Sigmoid colon (tissue), 4 donors: ENCODE measurements around the gene PROM2.

ENCODE experiments used
- EP300 ChIP-seq, 4 donors: sonication (generic); formaldehyde crosslinking; IDR thresholded peaks; one replicate each; pipeline ENCODE4 v1.6.1; 2017; ENCODE audit warnings: antibody characterized with exemption in 4 of 4
- POLR2A ChIP-seq, 2 donors: fragments of 450-650 bp; IDR thresholded peaks; one replicate each; pipeline ENCODE4 v1.6.1; 2016; ENCODE audit warnings: antibody characterized with exemption in 2 of 2, mild to moderate bottlenecking in 2 of 2, moderate library complexity in 2 of 2
- POLR2AphosphoS5 ChIP-seq, 4 donors: sonication (generic); formaldehyde crosslinking; IDR thresholded peaks; one replicate each; pipeline ENCODE4 v1.6.1; 2017; ENCODE audit warnings: antibody characterized with exemption in 4 of 4
- TF ChIP-seq, protein P1 (sequence below), 4 experiments: fragments of 450-650 bp in 3 of 4; fragments of 200-600 bp in 1 of 4; IDR thresholded peaks; one replicate each; pipeline ENCODE4 v1.5.1; 2016 to 2019; ENCODE audit warnings: antibody characterized with exemption in 4 of 4, mild to moderate bottlenecking in 3 of 4, moderate library complexity in 2 of 4

DNA sequence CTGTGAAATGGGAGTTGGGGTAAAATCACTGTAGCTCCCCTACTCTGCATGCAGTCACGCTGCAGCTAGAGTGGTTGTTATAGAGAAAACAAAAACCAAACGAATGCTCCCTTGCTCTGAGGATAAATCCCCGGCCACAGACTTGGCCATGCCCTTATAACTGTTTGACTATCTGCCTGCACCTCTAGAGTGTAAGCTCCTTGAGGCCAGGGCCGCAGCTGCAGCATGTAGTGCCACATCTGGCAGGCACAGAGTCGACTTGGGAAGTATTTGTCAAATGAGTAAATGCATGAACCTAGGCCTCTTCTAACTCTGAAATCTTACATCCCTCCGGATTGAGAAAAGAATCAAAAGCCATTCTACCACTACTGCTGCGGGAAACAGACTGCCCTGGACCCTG is 58.8 kb downstream of the PROM2 start:
- TF ChIP-seq POLR2A (IDR thresholded peaks at IDR 0.05), result no peak
- TF ChIP-seq, protein P1, sequence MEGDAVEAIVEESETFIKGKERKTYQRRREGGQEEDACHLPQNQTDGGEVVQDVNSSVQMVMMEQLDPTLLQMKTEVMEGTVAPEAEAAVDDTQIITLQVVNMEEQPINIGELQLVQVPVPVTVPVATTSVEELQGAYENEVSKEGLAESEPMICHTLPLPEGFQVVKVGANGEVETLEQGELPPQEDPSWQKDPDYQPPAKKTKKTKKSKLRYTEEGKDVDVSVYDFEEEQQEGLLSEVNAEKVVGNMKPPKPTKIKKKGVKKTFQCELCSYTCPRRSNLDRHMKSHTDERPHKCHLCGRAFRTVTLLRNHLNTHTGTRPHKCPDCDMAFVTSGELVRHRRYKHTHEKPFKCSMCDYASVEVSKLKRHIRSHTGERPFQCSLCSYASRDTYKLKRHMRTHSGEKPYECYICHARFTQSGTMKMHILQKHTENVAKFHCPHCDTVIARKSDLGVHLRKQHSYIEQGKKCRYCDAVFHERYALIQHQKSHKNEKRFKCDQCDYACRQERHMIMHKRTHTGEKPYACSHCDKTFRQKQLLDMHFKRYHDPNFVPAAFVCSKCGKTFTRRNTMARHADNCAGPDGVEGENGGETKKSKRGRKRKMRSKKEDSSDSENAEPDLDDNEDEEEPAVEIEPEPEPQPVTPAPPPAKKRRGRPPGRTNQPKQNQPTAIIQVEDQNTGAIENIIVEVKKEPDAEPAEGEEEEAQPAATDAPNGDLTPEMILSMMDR (IDR thresholded peaks at IDR 0.05), result no peak
- no peak for TF ChIP-seq POLR2AphosphoS5 (IDR thresholded peaks at IDR 0.05)
- no peak for TF ChIP-seq EP300 (IDR thresholded peaks at IDR 0.05)
